Neural progenitor cell (in vitro differentiated cells): ENCODE data around the gene GPX6. TPM values are rescaled to one million over a fixed set of nuclear protein-coding genes. Genes with fewer than 3 reads are reported as not detected.

Source experiments
- DNase-seq: peaks from one replicate; pipeline ENCODE4 v3.0.0-alpha.2; 2016; ENCODE audit warnings: low spot score
- H2AFZ ChIP-seq: fragments of 200-600 bp; sonication (generic); replicated peaks from 2 replicates; pipeline ENCODE4 v1.6.1; 2016; ENCODE audit warnings: antibody characterized with exemption
- H3F3A ChIP-seq: fragments of 200-600 bp; sonication (generic); 2 replicates; pipeline ENCODE4 v1.6.1; 2016; ENCODE audit warnings: antibody characterized with exemption, low read depth
- H3K27ac ChIP-seq: fragments of 200-600 bp; sonication (generic); 2 replicates; pipeline ENCODE4 v1.5.1; 2016; ENCODE audit warnings: mild to moderate bottlenecking
- H3K27me3 ChIP-seq: fragments of 200-600 bp; sonication (generic); 2 replicates; pipeline ENCODE4 v1.6.1; 2016; ENCODE audit warnings: mild to moderate bottlenecking, moderate library complexity
- H3K36me3 ChIP-seq: fragments of 200-600 bp; sonication (generic); 2 replicates; pipeline ENCODE4 v1.5.1; 2016
- H3K4me1 ChIP-seq: fragments of 200-600 bp; sonication (generic); 2 replicates; pipeline ENCODE4 v1.6.1; 2016; ENCODE audit warnings: mixed run types
- H3K4me2 ChIP-seq: fragments of 200-600 bp; sonication (generic); 2 replicates; pipeline ENCODE4 v1.6.1; 2016
- H3K4me3 ChIP-seq: fragments of 200-600 bp; sonication (generic); 2 replicates; pipeline ENCODE4 v1.5.1; 2016
- H3K79me2 ChIP-seq: fragments of 200-600 bp; sonication (generic); 2 replicates; pipeline ENCODE4 v1.6.1; 2016; ENCODE audit warnings: low read depth
- H3K9ac ChIP-seq: fragments of 200-600 bp; sonication (generic); 2 replicates; pipeline ENCODE4 v1.6.1; 2016
- H3K9me3 ChIP-seq: fragments of 200-600 bp; sonication (generic); 2 replicates; pipeline ENCODE4 v1.5.1; 2016; ENCODE audit warnings: low read depth
- H4K20me1 ChIP-seq: fragments of 200-600 bp; sonication (generic); 2 replicates; pipeline ENCODE4 v1.6.1; 2016; ENCODE audit warnings: low read depth
- H3K27ac Mint-ChIP-seq: 3 replicates; pipeline ENCODE4 v1.8.0; 2021; ENCODE audit warnings: mixed read lengths
- H3K27me3 Mint-ChIP-seq: 2 replicates; pipeline ENCODE4 v1.8.0; 2022; ENCODE audit warnings: low read depth, mild to moderate bottlenecking, inconsistent platforms, moderate library complexity, mixed read lengths; ENCODE audit not compliant: insufficient read depth
- H3K36me3 Mint-ChIP-seq: 3 replicates; pipeline ENCODE4 v1.8.0; 2021; ENCODE audit warnings: mixed read lengths
- H3K4me1 Mint-ChIP-seq: 3 replicates; pipeline ENCODE4 v1.8.0; 2021; ENCODE audit warnings: mixed read lengths
- H3K4me3 Mint-ChIP-seq: 3 replicates; pipeline ENCODE4 v1.8.0; 2021; ENCODE audit warnings: mild to moderate bottlenecking, moderate library complexity, mixed read lengths
- H3K9me3 Mint-ChIP-seq: 3 replicates; pipeline ENCODE4 v1.8.0; 2020; ENCODE audit warnings: mixed read lengths
- CTCF ChIP-seq: fragments of 200-600 bp; sonication (generic); IDR thresholded peaks from 2 replicates; pipeline ENCODE4 v1.5.1; 2017; ENCODE audit warnings: antibody characterized with exemption, mild to moderate bottlenecking
- EZH2 ChIP-seq: fragments of 200-600 bp; sonication (generic); IDR thresholded peaks from 2 replicates; pipeline ENCODE4 v1.6.1; 2017; ENCODE audit warnings: antibody characterized with exemption, mild to moderate bottlenecking, moderate library complexity
- EZH2phosphoT487 ChIP-seq: fragments of 200-600 bp; sonication (generic); IDR thresholded peaks from 2 replicates; pipeline ENCODE4 v1.6.1; 2017; ENCODE audit warnings: antibody characterized with exemption
- total RNA-seq: library from RNA; depleted of rRNA; stranded (reverse); fragments of >200 nt; gene quantifications from 2 replicates; pipeline ENCODE4 v1.2.3, GENCODE V29; 2015; ENCODE audit warnings: low replicate concordance

The GPX6 gene
- total RNA-seq, 1 donor from 2014 or later: not detected

GRCh38 chr6:28497893-28498292 lies 17.7 kb downstream of the GPX6 start:
- Mint-ChIP-seq H3K36me3 (no peaks in the 10 kb centered on the region), H3K4me3 (peak overlapping the region; percentile 31), H3K27me3 (no peaks in the 10 kb centered on the region), H3K9me3 (peaks cover 4% of the 10 kb centered on the region), H3K4me1 (peaks cover 21% of the 10 kb centered on the region), H3K27ac (peak overlapping the region; percentile 2)
- H4K20me1 ChIP-seq: no peaks in the 10 kb centered on the region
- no peak overlapping the region for H3K9ac ChIP-seq
- no peak for TF ChIP-seq EZH2phosphoT487
- TF ChIP-seq CTCF: no peak
- TF ChIP-seq EZH2: no peak
- peaks cover 3% of the 10 kb centered on the region for H3K9me3 ChIP-seq
- no peak overlapping the region for H2AFZ ChIP-seq
- no peaks in the 10 kb centered on the region for H3F3A ChIP-seq
- H3K27ac ChIP-seq: no peak overlapping the region
- no peak for DNase-seq
- H3K79me2 ChIP-seq: no peaks in the 10 kb centered on the region
- H3K4me1 ChIP-seq: peaks cover 4% of the 10 kb centered on the region
- no peaks in the 10 kb centered on the region for H3K27me3 ChIP-seq
- no peak overlapping the region for H3K4me3 ChIP-seq
- H3K36me3 ChIP-seq: no peaks in the 10 kb centered on the region
- no peak overlapping the region for H3K4me2 ChIP-seq

GRCh38 chr6:28497306-28497705 lies 18.3 kb downstream of the GPX6 start:
- Mint-ChIP-seq H3K4me3 (no peak overlapping the region), H3K4me1 (peaks cover 22% of the 10 kb centered on the region), H3K36me3 (no peaks in the 10 kb centered on the region), H3K27ac (peak overlapping the region; percentile 12), H3K9me3 (peaks cover 2% of the 10 kb centered on the region), H3K27me3 (no peaks in the 10 kb centered on the region)
- Histone ChIP-seq H3K4me3 (no peak overlapping the region), H3F3A (no peaks in the 10 kb centered on the region), H3K27me3 (no peaks in the 10 kb centered on the region), H2AFZ (no peak overlapping the region), H3K36me3 (no peaks in the 10 kb centered on the region), H3K4me2 (no peak overlapping the region), H3K9me3 (peaks cover 3% of the 10 kb centered on the region), H3K9ac (no peak overlapping the region), H3K79me2 (no peaks in the 10 kb centered on the region), H3K4me1 (peaks cover 4% of the 10 kb centered on the region), H3K27ac (no peak overlapping the region), H4K20me1 (no peaks in the 10 kb centered on the region)
- TF ChIP-seq EZH2phosphoT487: no peak
- no peak for TF ChIP-seq EZH2
- TF ChIP-seq CTCF: no peak
- DNase-seq: no peak

GRCh38 chr6:28496099-28496779 lies 19.4 kb downstream of the GPX6 start:
- Mint-ChIP-seq H3K36me3 (no peaks in the 10 kb centered on the region), H3K4me3 (no peak overlapping the region)
- TF ChIP-seq EZH2phosphoT487: no peak
- TF ChIP-seq EZH2: no peak
- peak; percentile 27 for TF ChIP-seq CTCF

More at GRCh38 chr6:28496099-28496779, 19.4 kb downstream of the GPX6 start:
- Histone ChIP-seq H3K27me3 (no peaks in the 10 kb centered on the region), H3K79me2 (no peaks in the 10 kb centered on the region), H3K9me3 (peaks cover 3% of the 10 kb centered on the region), H3K27ac (no peak overlapping the region), H3F3A (no peaks in the 10 kb centered on the region), H4K20me1 (no peaks in the 10 kb centered on the region), H2AFZ (no peak overlapping the region), H3K4me2 (no peak overlapping the region), H3K36me3 (no peaks in the 10 kb centered on the region), H3K9ac (no peak overlapping the region), H3K4me3 (no peak overlapping the region), H3K4me1 (peaks cover 4% of the 10 kb centered on the region)
- peaks cover 31% of the 10 kb centered on the region for H3K4me1 Mint-ChIP-seq
- no peak for DNase-seq
- no peak overlapping the region for H3K27ac Mint-ChIP-seq
- H3K27me3 Mint-ChIP-seq: no peaks in the 10 kb centered on the region
- peaks cover 2% of the 10 kb centered on the region for H3K9me3 Mint-ChIP-seq
